ENCODE data around the gene RBM39. TPM values are rescaled to one million over a fixed set of nuclear protein-coding genes. Genes with fewer than 3 reads are reported as not detected.
A peak's percentile ranks its signal among the peaks of the same experiment; 100 is the strongest.

The RBM39 gene
- total and polyA plus RNA-seq, 2 of the 13 experiments (the other 11 are each of a cell fraction or from before 2014, with no cell fraction given): 788 to 920 TPM

DNA sequence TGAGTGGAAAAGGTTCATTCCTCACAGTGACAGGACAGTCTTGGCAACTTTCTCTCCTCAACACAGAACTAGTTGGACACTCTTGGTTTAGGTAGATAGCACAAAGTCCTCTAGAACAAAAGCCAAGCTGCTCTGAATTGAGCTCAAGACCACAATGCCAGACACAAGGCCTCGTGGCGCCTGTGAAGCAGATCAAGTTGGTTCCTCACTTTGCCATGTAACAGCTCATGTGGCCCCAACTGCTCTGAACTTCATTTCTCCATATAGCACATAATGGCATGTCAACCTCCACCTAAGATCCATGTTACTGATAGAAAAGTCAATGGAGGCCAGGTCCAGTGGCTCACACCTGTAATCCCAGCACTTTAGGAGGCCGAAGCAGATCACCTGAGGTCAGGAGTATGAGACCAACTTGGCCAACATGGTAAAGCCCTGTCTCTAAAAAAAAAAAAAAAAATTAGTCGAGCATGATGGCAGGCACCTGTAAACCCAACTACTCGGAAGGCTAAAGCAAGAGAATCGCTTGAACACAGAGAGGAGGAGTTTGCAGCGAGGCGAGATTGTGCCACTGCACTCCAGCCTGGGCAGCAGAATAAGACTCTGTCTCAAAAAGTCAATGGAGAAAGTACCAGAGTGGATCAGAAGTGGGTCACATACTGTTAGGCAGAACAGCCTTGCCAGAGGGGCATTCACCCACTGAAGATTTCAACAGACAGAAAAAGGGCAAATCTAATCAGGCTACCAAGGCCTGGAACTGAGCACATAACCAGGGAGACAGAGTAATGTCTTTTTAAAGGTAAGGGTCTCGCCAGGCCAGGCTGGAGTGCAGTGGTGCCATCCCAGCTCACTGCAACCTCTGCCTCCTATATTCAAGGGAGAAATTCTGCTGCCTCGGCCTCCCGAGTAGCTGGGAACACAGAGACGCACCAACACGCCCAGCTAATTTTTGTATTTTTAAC is 21.6 kb downstream of the RBM39 start (continued):
- TF ChIP-seq ATF6 (CRISPR knock-in tag; conservative IDR thresholded peaks at IDR 0.05) (no peak), SAP130 (CRISPR knock-in tag; IDR thresholded peaks at IDR 0.05; ENCODE audit: low read depth) (no peak), ZNF879 (CRISPR knock-in tag; IDR thresholded peaks at IDR 0.05) (no peak), REPIN1 (CRISPR knock-in tag; IDR thresholded peaks at IDR 0.05; ENCODE audit: borderline replicate concordance, low read depth) (0 out of 2 replicates have a peak, but pooled peaks have one; percentile 19), ZNF138 (CRISPR knock-in tag; IDR thresholded peaks at IDR 0.05; ENCODE audit: low read depth) (0 out of 2 replicates have a peak, but pooled peaks have one; percentile 33), FOXJ3 (CRISPR knock-in tag; IDR thresholded peaks at IDR 0.05; ENCODE audit: borderline replicate concordance) (no peak), DR1 (CRISPR knock-in tag; IDR thresholded peaks at IDR 0.05) (no peak), ARHGAP35 (CRISPR knock-in tag; IDR thresholded peaks at IDR 0.05; ENCODE audit: borderline replicate concordance) (no peak), ZNF691 (CRISPR knock-in tag; IDR thresholded peaks at IDR 0.05; ENCODE audit: borderline replicate concordance, low read depth) (no peak), ZNF710 (CRISPR knock-in tag; IDR thresholded peaks at IDR 0.05; ENCODE audit: borderline replicate concordance) (no peak), ZNF101 (CRISPR knock-in tag; IDR thresholded peaks at IDR 0.05; ENCODE audit: borderline replicate concordance, low read depth) (no peak), ZNF441 (CRISPR knock-in tag; IDR thresholded peaks at IDR 0.05; ENCODE audit: borderline replicate concordance) (no peak), NAIF1 (CRISPR knock-in tag; IDR thresholded peaks at IDR 0.05; ENCODE audit: borderline replicate concordance) (no peak), ZHX2 (IDR thresholded peaks at IDR 0.05; ENCODE audit: low read depth) (no peak), ZHX2 (CRISPR knock-in tag; IDR thresholded peaks at IDR 0.05; ENCODE audit: borderline replicate concordance) (no peak)
